Fibroblast of peridontal ligament (primary cell): Measurements from ENCODE around the gene BCAR3.
"Not testable (repeated sequence)": the region's sequence is repeated elsewhere in the genome, so short reads cannot be mapped to it uniquely, and the experiment has no call there.

Source experiments
- DNase-seq: peaks from one replicate; pipeline ENCODE4 v3.0.0-alpha.2; 2010; ENCODE audit errors: extremely low read depth

BCAR3 gene

DNA sequence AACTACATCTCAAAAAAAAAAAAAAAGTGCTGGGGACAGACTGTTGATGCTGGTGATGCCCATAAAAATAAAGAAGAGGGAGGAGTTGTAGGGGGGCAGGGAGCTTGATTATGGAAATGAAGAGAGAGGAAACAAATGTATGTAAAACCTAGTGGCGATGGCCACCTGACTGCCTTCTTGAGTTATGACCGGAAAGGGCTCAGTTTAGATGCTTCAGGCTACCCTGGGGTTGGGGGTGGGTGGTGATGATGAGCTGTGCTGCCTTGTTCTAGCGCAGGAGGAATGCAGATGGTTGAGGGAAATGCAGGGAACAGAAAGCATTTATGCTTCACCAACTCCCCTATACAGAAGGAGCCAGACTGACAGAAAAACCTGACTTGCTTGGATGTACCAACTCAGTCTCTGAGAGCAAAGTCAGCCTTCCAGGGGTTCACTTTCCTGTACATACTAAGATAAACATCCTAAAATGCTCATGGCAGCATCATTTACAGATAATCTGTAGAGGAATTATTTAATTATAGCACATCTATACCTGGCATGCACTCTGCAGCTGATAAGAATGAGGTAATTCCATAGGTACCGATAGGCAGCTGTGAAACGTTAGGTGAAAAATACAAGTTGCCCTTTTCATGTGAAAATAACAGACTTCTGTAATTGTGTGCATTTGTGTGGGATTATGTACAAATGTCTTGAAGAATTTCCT is 8.0 kb upstream of the BCAR3 start:
- no peak for DNase-seq

DNA sequence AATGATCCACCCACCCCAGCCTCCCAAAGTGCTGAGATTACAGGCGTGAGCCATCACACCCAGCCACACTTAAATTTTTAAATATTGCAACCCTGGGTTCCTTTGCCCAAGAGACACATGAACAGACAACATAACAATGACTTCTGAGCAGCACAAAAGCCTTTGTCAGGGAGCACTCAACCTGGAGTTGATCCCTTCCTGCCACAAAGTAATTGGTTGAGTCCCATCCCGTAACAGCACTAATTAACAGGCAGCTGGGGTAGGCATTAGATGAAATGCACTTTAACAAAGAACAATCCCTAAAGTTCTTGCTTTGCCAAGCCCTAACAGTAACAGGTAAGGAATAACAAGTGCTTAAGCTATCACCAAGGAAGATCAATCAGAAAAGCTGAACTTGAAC is 5.9 kb upstream of the BCAR3 start:
- no peak for DNase-seq

DNA sequence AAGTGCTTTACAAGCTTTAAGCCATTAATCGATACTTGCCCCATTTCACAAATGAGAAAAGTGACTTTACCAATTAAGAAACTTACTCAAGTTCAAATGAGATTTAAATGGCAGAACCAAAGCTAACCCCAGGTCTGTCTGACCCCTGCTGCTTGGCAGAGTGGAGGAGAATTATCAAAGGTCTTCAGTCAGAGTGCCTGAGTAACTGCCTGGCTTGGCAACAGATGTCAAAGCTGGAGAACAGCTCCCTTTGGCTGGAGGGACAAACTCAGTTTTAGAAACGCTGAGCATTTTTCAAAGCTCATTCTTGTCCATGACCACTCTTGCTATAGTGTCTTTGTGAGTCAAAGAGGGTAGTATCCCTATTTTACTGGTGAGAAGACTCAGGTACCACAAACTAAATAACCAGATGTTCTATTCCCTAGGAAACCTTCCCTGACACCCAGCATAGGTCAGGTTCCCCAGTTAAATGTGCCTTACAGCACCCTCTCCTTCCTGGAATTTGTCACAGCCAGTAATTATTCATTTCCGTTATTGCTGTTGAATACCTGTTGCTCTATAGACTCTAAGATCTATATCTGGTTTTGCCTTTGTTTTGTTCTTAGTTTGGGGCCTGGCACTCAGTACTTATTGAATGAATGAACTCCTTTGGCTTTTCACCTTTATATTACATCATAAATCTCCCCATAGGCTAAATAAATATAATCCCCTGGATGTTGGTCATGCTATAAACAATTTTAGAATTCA is 5.0 kb upstream of the BCAR3 start:
- no peak for DNase-seq

DNA sequence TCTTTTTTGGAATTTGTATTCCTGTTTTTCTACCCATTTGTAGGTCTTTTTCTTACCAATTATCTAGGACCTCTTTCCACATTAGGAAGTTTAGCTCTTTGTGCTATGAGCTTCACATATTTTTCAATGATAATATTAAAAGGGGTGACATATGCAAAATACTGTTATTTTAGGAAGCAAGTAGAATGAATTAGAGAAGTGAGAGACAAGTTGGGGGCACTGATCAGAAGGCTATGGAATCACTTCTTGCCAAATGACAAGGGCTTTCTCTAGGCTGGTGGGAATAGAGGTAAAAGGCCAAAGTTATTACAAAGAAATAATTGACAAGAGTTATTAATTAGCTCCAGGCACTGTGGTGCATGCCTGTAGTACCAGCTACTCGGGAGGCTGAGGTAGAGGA is 4.3 kb upstream of the BCAR3 start:
- DNase-seq, result no peak

DNA sequence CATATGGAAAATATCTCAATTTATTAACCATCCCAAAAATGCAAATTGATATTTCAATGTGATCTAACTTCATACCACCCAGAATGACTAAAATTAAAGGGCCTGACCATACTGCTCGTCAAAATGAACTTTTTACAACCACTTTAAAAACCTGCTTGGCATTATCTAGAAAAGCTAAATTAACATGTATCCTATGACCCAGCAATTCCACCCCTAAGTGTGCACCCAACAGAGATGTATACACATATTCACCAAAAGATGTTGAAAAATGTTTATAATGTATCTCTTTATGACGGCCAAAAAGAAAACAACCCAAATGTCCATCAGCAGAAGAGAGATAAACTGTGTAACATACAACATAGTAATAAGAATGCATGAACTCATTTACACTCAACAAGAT is 1.6 kb upstream of the BCAR3 start:
- DNase-seq, result no peak

DNA sequence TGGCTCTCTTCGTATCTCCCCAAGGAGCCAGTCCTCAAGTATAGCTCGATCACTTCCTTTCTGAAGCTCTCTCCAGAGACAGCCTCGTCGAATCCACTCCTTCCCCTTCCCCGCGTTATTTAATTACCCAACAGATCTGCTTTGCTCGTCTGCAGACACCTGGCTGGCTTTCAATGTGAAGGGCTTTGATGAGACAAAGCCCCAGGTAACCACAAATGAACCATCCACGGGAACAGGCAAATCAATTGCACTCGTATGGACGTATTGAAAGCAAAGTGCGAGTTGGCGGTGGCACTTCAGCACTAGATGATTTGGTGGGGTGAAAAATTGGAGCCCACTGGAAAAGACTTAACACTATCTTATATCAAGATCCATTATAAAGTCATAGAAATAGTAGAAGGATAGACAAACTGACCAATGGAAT is 364 bp upstream of the BCAR3 start:
- DNase-seq, result no peak

DNA sequence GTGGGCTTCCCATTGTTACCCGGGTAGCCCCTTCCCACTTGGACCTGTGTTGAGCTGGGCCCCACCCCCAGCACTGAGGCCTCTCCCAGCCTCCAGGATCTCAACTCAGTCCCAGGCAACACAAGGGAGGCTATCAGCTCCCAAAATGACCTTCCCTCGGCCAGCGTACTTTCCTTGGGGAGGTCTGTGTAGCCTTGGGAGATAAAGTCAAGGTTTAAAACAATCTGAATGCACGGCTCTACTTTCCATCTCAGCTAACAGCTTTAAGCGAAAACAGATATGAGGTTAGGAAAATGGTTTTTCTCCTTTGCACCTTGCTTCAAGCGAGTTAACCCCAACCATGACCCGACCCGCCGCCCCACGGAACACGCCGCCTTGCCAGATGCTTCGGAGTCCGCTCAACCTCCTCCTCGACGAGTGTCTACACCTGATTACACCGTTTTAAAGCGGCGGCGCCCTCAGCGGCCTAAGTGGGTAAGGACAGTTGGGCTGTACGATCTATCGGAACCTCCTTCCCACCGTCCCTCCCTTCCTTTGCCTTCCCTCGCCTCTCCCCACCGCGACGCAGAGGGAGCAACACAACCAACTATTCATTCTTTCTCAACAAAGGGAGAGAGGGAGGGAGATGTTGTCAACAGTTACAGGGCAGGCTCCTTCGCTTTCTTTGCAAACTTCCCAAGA is 1.1 kb downstream of the BCAR3 start:
- DNase-seq, result peak; percentile 88

DNA sequence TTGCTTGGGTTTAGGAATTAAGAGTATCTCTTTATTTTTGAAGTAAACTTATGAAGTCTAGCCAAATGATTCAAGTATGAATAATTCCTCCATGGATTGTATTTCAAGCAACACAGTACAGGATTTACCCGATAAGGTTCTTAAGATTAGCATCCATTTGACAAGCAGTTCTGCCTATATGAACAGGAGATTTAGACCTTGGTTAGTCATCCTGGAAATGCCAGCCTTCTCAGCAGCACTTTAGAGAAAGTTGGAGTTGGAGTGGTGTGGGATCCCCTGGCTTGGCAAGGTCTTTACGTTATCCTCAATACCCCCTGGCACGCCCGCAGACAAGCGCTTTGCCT is 1.6 kb downstream of the BCAR3 start:
- peak; percentile 65 for DNase-seq

DNA sequence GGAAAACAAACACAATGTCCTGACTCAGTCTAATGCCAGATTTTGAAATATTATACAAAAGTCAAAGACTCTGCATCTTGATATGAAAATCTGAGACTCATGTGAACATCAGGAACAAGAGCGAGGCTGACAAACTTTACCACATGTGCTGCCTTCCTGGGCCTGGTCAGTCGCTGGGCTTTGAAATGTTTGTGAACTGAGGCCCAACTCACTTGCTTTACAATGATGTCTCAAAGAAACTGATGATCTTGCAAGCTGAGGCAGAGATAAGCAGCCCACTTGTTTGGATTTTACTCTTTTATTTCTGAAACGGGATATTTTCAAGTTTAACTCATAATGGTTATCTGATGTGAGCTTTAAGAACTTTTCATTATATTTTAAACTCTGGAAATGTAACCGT is 2.1 kb downstream of the BCAR3 start:
- no peak for DNase-seq

DNA sequence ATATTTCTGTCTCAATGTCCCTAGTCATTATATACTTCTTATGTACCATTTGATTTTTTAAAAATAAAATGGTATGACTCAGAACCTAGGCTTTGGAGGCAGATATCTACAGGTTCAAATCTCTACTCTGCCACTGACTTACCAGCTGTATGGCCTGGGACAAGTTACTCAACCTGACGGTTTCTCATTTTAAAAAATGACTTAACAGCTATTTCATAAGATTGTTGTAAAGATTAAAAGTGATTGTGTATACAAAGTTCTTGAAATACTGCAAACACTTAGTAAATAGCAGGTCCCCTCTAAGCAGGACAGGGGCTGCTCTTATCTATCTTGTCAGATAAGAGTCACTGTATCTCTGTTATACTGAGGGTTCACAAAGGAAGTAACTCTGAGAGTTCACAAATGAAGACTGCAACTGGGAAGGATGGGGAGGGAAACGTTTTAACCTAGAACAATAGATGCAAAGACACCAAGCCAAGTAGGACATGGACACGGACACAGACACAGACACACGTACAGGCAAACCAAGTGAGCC is 2.6 kb downstream of the BCAR3 start:
- DNase-seq, result no peak

DNA sequence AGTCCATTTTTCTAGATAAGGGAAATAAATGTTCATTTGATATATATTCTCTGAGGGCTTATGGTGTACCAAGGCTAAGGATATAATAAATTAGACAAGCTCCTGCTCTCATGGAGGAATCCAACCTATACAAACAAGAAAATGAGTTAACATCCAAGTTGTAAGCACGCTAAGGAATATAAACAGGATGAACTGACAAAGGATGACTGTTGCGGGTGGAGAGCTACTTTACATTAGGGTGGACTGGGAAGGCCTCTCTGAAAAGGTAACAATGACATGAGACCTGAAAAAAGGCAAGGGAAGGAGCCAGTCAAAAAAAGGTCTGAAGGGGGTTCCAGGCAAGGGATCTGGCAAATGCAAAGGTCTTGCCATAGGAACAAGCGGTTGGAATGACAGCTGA is 3.1 kb downstream of the BCAR3 start:
- no peak for DNase-seq

DNA sequence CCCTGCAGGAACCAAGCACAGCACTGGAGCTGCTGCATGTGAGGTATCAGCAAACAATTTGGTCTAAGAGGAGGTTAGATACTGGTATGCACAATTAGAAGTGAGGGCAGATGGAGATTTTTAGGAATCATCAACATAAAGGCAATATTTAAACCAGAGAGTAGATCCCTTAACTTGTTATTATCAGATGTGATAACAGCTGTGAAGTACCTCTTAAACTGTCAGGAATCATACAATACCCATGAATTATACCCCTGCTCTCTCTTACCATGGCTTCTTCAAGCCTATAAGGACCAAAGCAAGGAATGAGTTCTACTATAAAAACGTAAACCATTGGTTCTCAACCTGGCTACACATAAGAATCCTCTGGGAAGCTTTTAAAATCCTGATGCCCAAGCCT is 3.9 kb downstream of the BCAR3 start:
- DNase-seq, result no peak

DNA sequence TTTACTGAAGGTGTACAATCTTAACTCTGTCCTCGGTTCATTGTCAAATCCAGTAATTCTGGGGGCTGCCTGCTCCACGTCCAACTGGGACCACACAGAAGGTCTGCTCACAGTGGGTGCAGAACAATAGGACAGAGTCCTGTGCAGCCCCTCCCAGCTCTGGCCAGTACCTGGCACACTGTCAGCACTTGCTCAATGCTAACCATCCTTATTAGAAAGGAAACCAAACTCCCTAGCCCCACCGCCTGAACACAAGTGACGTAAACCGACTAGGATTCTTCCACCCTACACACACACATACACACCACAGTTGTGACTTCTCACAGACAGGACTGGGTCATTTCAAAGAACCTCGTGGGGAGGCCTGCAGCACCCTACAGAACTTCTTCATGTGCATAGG is 5.2 kb downstream of the BCAR3 start:
- DNase-seq, result peak; percentile 38

DNA sequence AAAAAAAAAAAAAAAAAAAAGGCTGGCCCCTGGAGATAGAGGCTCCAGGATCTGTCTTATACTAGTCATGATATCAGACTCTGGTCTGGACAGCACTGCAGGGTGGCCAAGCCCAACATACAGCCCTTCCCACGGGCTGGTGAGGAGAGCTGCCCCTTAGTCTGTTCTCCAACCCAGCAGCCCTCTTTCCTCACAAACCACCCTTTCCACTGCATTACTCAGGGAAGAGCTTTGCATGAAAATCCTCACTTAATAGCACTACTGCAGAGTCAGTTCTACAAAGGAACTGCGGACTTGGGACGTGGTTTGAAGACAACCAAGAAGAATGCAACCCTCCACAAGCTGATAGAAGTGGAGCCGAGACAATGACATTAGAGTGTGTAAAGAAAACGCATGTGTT is 5.7 kb downstream of the BCAR3 start:
- DNase-seq, result peak; percentile 45

DNA sequence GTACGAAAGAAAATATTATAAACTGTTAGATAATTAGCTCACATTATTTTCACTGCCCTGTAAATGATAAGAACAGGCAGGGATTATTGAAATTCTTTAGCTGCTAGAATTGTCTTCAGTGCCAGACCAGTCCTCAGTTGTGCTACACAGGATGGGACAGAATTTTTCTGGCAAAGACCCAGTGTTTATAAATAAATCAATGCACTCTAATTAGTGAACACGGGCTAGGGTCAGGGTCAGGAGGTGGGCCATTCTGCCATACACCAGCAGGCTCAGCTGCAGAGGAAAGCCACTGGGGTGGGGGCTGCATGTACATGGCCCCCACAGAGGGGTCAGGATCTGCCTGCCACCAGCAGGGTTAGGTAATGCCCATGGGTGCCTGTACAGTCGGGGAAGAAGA is 6.4 kb downstream of the BCAR3 start:
- no peak for DNase-seq

DNA sequence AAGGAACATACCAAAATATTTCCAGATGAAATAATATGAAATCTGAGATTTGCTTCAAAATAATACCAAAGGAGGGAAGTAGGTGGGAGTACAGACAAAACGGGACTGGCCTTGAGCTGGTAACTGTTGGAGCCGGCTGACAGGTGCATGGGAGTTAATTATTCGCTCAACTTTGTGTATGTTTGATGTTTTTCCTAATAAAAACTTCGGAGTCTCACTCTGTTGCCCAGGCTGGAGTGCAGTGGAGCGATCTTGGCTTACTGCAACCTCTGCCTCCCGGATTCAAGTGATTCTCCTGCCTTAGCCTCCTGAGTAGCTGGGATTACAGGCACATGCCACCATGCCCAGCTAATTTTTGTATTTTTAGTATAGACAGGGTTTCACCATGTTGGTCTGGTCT is 7.6 kb downstream of the BCAR3 start:
- not testable (repeated sequence) for DNase-seq

DNA sequence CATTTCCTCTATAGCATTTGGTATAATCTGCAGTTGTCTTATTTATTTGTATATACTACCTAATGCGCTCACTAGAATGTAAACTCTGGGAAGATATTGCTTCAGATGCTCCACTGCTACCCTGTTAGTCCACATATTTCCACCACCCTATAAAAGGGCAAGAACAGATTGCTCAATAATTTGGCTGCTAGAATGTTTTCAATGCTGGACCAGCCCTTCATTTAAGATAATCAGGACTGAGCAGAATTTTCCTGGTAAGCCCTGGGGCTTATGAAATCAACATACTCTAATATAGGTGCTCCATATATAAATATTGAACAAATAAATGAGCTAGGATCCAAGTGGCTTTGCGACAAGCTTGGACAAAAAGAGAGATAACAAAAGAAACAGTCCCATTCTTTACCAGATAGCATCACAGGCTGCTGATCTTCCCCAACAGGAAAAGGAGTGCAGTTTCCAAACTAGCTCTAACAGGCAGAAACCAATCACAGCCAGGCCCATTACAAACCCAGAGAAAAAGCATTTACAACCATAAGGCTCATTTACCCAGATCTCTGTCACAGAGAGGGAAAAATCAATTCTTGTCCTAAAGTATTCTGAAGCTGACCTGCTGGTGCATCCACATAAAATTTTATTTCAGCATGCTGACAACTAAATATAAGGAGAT is 8.3 kb downstream of the BCAR3 start:
- DNase-seq, result peak; percentile 62

DNA sequence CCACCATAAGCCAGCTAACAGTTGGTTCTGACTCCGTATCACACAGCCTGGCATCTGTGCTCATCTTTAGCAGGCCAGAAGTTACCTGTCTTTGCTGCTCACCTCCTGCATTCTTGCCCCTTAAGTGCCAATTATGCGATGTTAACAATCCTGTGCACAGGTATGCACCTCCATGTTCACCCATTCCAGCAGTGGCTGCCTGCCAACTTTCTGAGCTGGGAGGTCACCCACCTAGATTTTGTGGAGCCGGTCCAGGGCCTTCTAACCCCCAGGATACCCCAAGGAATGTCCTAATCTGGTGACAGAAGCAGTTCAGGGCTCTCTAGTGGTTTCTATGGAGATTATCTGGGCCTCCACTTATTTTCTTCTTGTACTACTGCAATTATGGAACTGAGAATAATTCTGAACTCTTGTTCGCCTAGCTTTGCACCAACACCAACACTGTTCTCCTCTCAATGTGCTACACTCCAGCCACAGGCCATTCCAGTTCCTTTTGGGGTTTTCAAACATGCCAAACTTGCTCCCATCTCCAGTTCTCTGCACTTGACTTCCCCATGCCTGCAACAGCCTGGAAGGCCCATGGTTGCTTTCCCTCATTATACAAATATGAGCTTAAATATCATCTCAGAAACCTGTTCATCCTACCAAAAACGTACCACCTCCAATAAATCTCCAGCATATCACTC is 9.0 kb downstream of the BCAR3 start:
- DNase-seq, result no peak

DNA sequence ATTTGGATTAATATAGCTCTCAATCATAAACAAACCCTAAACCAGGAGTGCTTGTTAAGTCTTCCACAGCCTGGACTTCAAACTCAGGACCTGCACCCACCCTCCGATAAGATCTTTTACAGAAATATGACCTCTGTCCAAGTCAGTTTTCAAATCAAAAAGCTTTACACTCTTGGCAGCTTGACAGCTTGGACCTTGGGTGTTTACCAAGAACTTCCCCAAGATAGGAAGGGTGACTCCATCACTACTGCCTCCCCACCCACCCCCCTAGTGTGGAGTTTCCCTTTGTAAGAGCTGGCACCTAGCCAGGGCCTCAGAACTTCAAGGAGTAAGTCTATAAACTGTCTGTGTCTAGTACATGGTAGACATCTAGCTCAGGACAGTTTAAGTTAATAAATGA is 9.6 kb downstream of the BCAR3 start:
- peak; percentile 75 for DNase-seq

DNA sequence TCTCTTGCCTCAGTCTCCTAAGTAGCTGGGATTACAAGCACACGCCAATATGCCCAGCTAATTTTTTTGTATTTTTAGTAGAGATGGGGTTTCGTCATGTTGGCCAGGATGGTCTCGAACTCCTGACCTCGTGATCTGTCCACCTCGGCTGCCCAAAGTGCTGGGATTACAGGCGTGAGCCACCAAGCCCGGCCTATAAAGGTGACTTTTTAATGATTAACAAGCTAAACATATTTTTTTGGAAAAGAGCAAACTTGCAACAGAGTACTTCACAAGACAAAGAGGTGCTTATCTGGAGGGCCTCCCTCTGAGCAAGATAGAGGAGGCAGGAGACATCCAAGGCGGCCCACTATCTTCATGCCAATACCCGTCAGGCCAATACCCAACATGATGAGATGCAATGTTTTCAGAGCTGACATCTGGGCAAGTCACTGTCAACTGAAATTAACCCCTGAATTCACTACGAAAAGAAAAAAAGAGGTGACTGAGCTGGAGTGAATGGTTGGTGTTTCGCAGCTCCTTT is 10.5 kb downstream of the BCAR3 start:
- DNase-seq, result no peak

DNA sequence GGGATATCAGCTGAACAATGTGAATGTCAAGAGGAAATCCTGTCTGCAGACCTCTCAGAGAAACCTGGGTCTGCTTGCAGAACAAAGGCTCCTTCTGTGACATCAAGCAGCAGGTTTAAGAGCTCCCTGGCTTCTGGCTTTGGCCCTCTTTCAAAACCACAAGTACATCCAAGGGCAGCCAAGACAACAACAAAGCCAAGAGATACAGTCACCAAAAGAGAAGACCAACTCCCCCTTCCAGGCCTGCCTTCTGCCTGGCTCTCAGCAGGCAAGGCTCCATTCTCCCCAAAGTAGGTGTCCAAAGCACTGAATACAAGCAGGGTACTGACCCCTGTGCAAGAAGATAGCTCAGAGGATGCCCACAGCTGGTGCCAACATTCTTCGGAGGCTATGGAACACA is 11.5 kb downstream of the BCAR3 start:
- DNase-seq, result peak; percentile 86
